HUES48 (cell line): ENCODE measurements around the gene RMND5B.
"Not testable (repeated sequence)": the region's sequence is repeated elsewhere in the genome, so short reads cannot be mapped to it uniquely, and the experiment has no call there.

ENCODE experiments used
- H3K27ac ChIP-seq: one replicate; pipeline ENCODE4 v1.7.0; 2013; ENCODE audit warnings: low read depth, low read length, inconsistent platforms
- H3K27me3 ChIP-seq: 2 replicates; pipeline ENCODE4 v1.6.1; 2013; ENCODE audit warnings: mild to moderate bottlenecking, low read length; ENCODE audit not compliant: control insufficient read depth, insufficient read depth
- H3K36me3 ChIP-seq: 2 replicates; pipeline ENCODE4 v1.6.1; 2013; ENCODE audit warnings: low read length; ENCODE audit not compliant: control insufficient read depth, insufficient read depth
- H3K4me1 ChIP-seq: 2 replicates; pipeline ENCODE4 v1.6.1; 2013; ENCODE audit warnings: mild to moderate bottlenecking, low read length; ENCODE audit not compliant: control insufficient read depth, insufficient read depth
- H3K4me3 ChIP-seq: 2 replicates; pipeline ENCODE4 v1.5.1; 2013; ENCODE audit warnings: mild to moderate bottlenecking, low read depth, low read length
- H3K9ac ChIP-seq: 2 replicates; pipeline ENCODE4 v1.6.1; 2013; ENCODE audit warnings: mild to moderate bottlenecking, low read depth, low read length, moderate library complexity
- H3K9me3 ChIP-seq: 2 replicates; pipeline ENCODE4 v1.6.1; 2013; ENCODE audit warnings: low read length; ENCODE audit not compliant: control insufficient read depth, insufficient read depth

RMND5B gene

DNA sequence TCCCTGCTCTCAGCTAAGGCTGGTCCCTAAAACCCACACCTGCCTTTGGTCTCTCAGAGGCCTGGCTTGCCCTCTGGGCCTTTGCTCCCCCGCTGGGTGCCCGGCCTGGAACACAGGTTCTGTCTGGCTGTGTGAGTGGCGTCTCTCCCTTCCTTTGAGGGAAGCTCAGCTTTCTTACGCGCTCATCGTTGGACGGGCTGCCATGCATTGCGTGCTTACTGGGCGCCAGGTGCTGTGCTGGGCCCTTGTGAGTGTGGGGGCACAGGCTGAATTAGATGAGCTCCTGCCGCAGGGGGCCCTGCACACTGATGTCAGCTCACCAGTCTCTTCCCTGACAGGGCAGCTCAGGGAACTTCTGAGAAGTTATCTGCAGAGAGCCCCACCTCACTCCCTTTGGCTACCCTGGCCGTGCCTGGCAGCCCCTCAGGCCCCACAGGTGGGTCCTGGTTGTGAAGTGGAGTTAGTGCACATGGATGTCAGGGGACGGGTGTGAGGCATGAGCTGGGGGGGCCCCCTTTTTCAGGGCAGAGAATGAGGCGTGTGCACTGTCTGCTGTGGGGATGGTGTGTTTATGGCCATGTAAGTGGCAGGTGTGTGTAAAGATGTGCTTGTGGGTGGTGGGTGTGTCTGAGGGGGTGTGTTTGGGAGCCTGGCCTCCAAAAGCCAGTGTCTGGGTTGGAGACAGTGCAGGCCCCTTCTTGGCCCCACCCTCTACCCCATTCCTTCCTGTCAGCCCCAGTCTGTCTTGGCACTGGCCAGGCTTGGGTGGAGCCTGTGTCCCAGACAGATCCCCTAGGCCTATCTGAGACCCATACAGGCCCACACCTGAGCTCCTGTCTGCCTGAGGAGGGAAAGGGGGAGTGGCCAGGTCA lies 7.5 kb upstream of the RMND5B start:
- H3K9ac ChIP-seq = no peak overlapping the region
- no peaks in the 10 kb centered on the region for H3K9me3 ChIP-seq
- no peaks in the 10 kb centered on the region for H3K27me3 ChIP-seq
- peaks cover 46% of the 10 kb centered on the region for H3K36me3 ChIP-seq
- peaks cover 30% of the 10 kb centered on the region for H3K4me1 ChIP-seq
- no peak overlapping the region for H3K4me3 ChIP-seq
- no peak overlapping the region for H3K27ac ChIP-seq

DNA sequence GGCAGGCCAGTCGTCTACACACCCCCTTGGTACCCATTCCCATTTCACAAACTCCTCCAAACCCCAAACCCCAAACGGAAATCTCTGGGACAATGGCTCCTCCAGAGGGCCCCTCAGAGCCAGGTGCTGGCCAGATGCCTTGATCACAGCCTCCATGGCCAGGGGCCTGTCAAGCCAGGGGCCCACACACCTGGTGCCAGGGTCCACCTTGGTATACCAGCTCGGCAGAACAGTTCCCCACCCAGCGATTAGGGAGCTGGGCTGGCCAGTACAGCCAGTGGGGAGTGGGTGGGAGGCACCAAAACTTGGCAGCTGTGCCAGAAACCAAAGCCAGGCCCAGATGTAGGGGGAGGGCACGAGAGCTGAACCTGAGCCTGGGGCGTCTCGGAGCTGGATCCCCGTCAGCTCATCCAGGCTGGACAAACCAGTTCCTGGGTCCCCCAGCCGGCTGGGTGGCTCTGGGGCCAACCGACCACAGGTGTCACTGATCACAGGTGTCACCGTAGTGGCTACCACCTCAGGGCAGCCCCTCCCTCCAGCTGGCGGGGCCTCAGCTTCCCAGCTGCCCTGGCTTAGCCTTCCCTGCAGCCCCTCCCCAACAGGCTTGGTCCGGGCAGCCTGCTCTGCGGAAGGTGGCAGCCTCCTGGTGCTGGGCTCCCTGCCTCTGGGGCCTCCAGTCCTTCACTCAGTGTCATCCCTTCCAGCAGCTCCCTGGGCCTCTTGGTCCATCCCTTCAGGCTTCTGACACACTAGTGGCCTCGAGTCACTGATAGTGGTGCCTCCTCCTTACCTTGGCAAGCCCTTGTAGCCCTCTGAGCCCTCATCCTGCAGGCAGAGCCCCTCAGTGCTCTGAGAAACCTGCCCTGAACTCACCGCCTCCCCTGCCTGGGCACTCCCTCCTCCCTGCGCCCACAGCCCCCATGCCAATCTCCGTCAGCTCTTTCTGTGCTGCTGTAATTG lies 6.6 kb upstream of the RMND5B start:
- no peak overlapping the region for H3K9ac ChIP-seq
- no peaks in the 10 kb centered on the region for H3K9me3 ChIP-seq
- peak overlapping the region; percentile 97 for H3K27ac ChIP-seq
- no peak overlapping the region for H3K4me3 ChIP-seq
- peaks cover 44% of the 10 kb centered on the region for H3K36me3 ChIP-seq
- no peaks in the 10 kb centered on the region for H3K27me3 ChIP-seq
- H3K4me1 ChIP-seq = peaks cover 33% of the 10 kb centered on the region

DNA sequence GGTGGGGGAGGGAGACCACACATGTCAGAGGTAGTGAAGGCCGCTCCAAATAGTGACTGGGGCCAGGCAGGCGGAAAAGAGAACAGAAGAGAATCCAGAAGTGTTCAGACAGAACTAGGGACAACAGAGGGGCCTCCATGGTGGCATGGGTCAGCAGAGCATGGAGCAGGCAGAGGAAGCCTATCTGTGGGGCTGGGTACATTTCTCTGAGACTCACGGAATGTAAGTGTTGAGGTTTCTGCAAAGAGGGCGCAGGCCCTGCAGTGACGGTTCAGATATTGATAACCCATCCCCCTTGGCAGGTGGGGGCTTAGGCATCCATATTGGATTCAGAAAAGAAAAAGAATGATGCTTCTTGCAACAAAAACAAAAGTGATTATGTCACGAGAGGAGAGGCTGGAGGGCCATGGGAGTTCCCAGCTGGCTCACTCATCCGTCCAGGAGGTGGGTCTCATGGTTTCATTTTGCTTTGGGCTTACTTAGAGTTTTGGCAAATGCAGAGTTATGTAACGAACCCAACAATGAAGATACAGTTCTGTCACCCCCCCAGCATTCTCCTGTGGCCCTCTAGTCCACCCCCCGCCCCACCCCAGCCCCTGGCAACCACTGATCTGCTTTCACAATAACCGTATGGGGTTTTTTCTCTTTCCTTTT lies 5.4 kb upstream of the RMND5B start:
- peaks cover 33% of the 10 kb centered on the region for H3K36me3 ChIP-seq
- H3K4me3 ChIP-seq = no peak overlapping the region
- H3K27ac ChIP-seq = peak overlapping the region; percentile 97
- 0 out of 2 replicates have a peak overlapping the region, but pooled peaks have one; percentile 11 for H3K9ac ChIP-seq
- peaks cover 33% of the 10 kb centered on the region for H3K4me1 ChIP-seq
- no peaks in the 10 kb centered on the region for H3K9me3 ChIP-seq
- H3K27me3 ChIP-seq = no peaks in the 10 kb centered on the region

DNA sequence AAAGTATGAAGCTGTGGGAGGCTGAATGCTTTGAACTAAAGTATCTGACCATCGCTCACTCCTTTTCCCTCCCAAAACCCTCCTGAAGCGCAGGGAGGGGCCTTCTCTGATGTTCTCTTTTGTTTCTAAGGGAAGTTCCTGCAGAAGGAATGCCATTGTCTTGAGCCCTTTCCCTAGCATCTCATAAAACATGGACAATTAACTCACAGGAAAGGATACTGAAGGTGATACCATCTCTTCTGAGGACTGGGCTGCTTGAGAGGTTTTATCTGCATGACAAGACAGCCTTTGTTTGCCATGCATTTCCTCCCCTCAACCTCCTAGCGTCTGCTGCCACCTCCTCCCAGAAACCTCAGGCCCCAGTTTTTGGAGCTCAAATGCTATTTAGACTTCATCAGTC lies 4.3 kb upstream of the RMND5B start:
- Histone ChIP-seq H3K4me1 (peaks cover 33% of the 10 kb centered on the region), H3K27me3 (no peaks in the 10 kb centered on the region), H3K36me3 (peaks cover 25% of the 10 kb centered on the region), H3K9me3 (no peaks in the 10 kb centered on the region), H3K9ac (peak overlapping the region; percentile 48; the same call in 1 of the 2 replicates), H3K4me3 (no peak overlapping the region), H3K27ac (peak overlapping the region; percentile 97)

DNA sequence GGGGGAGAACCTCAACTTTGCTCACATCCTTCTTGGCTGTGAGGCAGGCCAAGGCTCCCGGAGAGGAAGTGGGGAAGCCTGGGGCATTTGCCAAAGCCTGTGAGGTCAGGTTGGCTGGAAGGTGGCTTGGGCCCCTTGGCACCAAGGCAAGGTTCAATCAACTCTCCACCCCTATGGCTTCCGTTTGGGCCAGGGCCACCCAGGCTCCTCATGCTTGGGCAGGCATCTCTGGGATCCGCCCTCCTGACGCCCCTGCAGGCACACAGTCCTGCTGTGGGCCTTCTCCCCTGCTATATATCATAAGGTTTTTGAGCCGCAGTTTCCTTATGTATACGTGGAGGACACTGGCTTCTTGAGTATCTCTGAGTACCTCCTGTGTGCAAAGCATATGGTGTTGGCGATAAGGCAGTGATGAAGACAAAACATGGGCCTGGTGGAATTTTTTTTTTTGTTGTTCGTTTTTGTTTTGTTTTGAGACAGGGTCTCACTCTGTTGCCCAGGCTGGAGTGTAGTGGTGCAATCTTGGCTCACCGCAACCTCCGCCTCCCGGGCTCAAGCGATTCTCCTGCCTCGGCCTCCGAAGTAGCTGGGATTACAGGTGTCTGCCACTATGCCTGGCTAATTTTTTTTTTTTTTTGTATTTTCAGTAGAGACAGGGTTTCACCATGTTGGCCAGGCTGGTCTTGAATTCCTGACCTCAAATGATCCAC lies 3.4 kb upstream of the RMND5B start:
- peak overlapping the region; percentile 48 for H3K9ac ChIP-seq
- peak overlapping the region; percentile 97 for H3K27ac ChIP-seq
- peaks cover 31% of the 10 kb centered on the region for H3K4me1 ChIP-seq

DNA sequence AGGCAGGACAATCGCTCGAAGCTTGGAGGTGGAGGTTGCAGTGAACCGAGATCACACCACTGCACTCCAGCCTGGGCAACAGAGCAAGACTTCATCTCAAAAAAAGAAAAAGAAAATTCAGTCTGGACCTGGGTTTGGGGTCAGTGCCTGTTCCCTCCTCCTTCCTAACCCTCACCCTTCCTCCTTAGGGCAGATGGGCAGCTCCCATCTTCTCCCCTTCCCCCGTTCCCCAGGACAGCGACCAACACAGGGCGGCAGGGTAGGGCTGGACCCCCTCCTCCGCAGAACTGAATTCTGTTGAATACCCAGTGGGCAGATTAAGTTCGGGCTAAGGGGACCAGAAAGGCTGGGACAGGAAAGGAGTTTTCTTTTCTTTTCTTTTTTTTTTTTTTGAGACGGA lies 1.5 kb upstream of the RMND5B start:
- Histone ChIP-seq H3K36me3 (peaks cover 5% of the 10 kb centered on the region), H3K9me3 (no peaks in the 10 kb centered on the region), H3K9ac (no peak overlapping the region), H3K27ac (no peak overlapping the region), H3K27me3 (no peaks in the 10 kb centered on the region), H3K4me3 (no peak overlapping the region), H3K4me1 (peaks cover 24% of the 10 kb centered on the region)

More for the DNA sequence above, 3.4 kb upstream of the RMND5B start:
- peaks cover 16% of the 10 kb centered on the region for H3K36me3 ChIP-seq
- not testable (repeated sequence) for H3K9me3 ChIP-seq, H3K27me3 ChIP-seq, H3K4me3 ChIP-seq

DNA sequence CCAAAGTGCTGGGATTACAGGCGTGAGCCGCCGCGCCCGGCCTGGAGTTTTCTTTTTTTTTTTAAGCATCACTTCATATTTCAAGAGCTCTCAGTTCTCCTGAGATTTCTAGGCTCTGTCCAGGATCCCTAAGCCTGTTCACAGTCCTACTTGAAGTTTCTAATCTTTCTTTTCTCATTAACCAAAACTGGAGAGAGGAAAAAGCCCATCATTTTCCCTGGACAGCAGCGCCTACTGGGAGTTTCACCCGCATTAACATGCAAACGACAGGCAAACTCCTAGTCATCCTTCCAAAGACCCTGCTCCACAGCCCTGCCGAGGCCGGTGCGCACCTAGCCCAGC lies 609 bp upstream of the RMND5B start:
- H3K27ac ChIP-seq = peak overlapping the region; percentile 99
- H3K27me3 ChIP-seq, H3K9me3 ChIP-seq: not testable (repeated sequence)
- peaks cover 13% of the 10 kb centered on the region for H3K36me3 ChIP-seq
- peak overlapping the region; percentile 85 for H3K4me3 ChIP-seq
- peaks cover 15% of the 10 kb centered on the region for H3K4me1 ChIP-seq
- peak overlapping the region; percentile 91 for H3K9ac ChIP-seq

DNA sequence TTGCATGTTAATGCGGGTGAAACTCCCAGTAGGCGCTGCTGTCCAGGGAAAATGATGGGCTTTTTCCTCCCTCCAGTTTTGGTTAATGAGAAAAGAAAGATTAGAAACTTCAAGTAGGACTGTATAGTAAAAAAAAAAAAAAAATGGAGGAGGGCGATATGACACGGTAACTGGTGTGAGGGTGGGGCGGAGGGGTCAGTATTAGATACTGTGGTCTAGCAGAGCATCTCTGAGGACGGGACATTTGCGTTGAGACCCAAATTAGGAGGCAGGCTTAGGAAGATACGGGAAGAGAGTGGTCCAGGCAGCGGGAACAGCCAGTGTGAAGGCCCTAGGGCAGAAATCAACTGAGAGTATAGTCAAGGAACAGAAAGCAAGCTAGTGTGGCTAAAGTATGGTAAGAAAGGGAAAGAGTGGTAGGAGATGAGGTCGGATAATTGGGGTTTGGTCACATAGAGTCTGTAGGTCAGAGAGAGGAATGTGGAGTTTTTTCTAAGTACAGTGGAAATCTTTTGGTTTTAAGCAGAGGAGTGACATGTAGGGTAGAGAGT lies 707 bp downstream of the RMND5B start:
- Histone ChIP-seq H3K27ac (peak overlapping the region; percentile 99), H3K27me3 (no peaks in the 10 kb centered on the region), H3K36me3 (peaks cover 26% of the 10 kb centered on the region)

DNA sequence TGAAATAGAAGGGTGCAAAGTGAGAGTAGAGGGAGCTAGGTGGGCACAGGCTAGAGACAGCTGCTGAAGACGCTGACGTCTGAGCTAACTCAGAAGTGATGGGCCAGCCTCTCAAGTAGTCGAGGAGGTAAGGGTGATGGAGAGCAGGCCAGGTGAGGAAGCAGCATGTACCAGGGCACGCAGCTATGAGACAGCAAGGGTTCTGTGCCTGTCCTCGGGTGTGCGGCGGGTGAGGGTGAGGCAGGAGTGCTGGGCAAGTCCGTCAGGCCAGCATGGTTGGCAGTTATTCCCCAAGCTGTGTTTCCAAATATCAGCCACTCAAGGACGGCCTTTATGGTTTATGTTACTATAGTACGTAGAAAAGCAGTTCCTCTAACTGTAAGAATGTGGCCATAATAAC lies 6.2 kb downstream of the RMND5B start:
- no peak overlapping the region for H3K9ac ChIP-seq
- no peak overlapping the region for H3K27ac ChIP-seq
- H3K4me1 ChIP-seq = no peaks in the 10 kb centered on the region; the same call in 1 of the 2 replicates
- H3K4me3 ChIP-seq = no peak overlapping the region
- H3K36me3 ChIP-seq = peaks cover 76% of the 10 kb centered on the region
- no peaks in the 10 kb centered on the region for H3K27me3 ChIP-seq
- H3K9me3 ChIP-seq = no peaks in the 10 kb centered on the region

More for the DNA sequence above, 707 bp downstream of the RMND5B start:
- peak overlapping the region; percentile 91 for H3K9ac ChIP-seq
- peaks cover 11% of the 10 kb centered on the region for H3K4me1 ChIP-seq
- no peaks in the 10 kb centered on the region for H3K9me3 ChIP-seq
- H3K4me3 ChIP-seq = peak overlapping the region; percentile 85

DNA sequence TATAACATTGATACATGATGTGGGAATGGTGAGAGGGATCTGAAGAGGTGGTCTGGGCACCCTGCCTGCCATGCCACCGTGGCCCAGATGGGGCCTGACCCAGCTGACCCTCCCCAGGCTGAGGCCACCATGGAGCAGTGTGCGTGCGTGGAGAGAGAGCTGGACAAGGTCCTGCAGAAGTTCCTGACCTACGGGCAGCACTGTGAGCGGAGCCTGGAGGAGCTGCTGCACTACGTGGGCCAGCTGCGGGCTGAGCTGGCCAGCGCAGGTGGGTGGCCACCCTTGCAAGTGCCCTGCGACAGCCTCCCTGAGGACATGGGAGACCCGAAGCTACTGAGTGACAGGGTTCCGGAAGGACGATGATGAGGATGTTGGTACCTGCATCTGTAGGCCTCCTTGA lies 7.2 kb downstream of the RMND5B start:
- peaks cover 86% of the 10 kb centered on the region for H3K36me3 ChIP-seq
- H3K9ac ChIP-seq = no peak overlapping the region
- no peaks in the 10 kb centered on the region for H3K9me3 ChIP-seq
- no peak overlapping the region for H3K4me3 ChIP-seq
- H3K27ac ChIP-seq = no peak overlapping the region
- H3K27me3 ChIP-seq = no peaks in the 10 kb centered on the region
- no peaks in the 10 kb centered on the region for H3K4me1 ChIP-seq
